NOMO-1 (cell line): ENCODE measurements around the gene DOCK1.

Source experiments
- DNase-seq, 2 experiments: peaks; one replicate each; lab custom pipeline; 2025; ENCODE audit not compliant: unreplicated experiment in 2 of 2; lab: John Stamatoyannopoulos, UW

DOCK1 gene

GRCh38 chr10:127408733-127409132 is 503.5 kb downstream of the DOCK1 start:
- DNase-seq, result no peak

GRCh38 chr10:127410030-127410429 is 504.8 kb downstream of the DOCK1 start:
- no peak for DNase-seq

- no peak for DNase-seq
These were observed 505.8 kb downstream of the DOCK1 start for GRCh38 chr10:127411062-127411461.

GRCh38 chr10:127413326-127413725 is 508.1 kb downstream of the DOCK1 start:
- DNase-seq, result no peak

GRCh38 chr10:127414024-127414423 is 508.8 kb downstream of the DOCK1 start:
- DNase-seq, result no peak

- no peak for DNase-seq
These were observed 509.9 kb downstream of the DOCK1 start for GRCh38 chr10:127415116-127415515.

- no peak for DNase-seq
These were observed 510.8 kb downstream of the DOCK1 start for GRCh38 chr10:127415901-127416581.

GRCh38 chr10:127417031-127417430 is 511.8 kb downstream of the DOCK1 start:
- no peak for DNase-seq

GRCh38 chr10:127417686-127418401 is 512.6 kb downstream of the DOCK1 start:
- no peak for DNase-seq

- no peak for DNase-seq
These were observed 513.4 kb downstream of the DOCK1 start for GRCh38 chr10:127418536-127419168.

- no peak for DNase-seq
These were observed 515.0 kb downstream of the DOCK1 start for GRCh38 chr10:127420138-127420684.

GRCh38 chr10:127423218-127423915 is 518.1 kb downstream of the DOCK1 start:
- no peak for DNase-seq

GRCh38 chr10:127424594-127425264 is 519.5 kb downstream of the DOCK1 start:
- DNase-seq, result no peak

- DNase-seq, result no peak
These were observed 521.5 kb downstream of the DOCK1 start for GRCh38 chr10:127426746-127427145.

- DNase-seq, result no peak
These were observed 522.7 kb downstream of the DOCK1 start for GRCh38 chr10:127427926-127428325.

- DNase-seq, result no peak
These were observed 523.3 kb downstream of the DOCK1 start for GRCh38 chr10:127428385-127428980.

- DNase-seq, result no peak
These were observed 524.5 kb downstream of the DOCK1 start for GRCh38 chr10:127429601-127430312.

- no peak for DNase-seq
These were observed 526.3 kb downstream of the DOCK1 start for GRCh38 chr10:127431525-127431924.

GRCh38 chr10:127434006-127434405 is 528.8 kb downstream of the DOCK1 start:
- DNase-seq, result no peak
